RWPE1 (cell line): ENCODE data around the gene ITIH3.

ENCODE experiments used
- CTCF ChIA-PET: fragments of 350-600 bp; sonication (Branson Sonifier 250); formaldehyde crosslinking; extraction: SDS; loops from one replicate; lab custom pipeline; 2021; lab: Yijun Ruan, JAX
- POLR2A ChIA-PET: fragments of 400-600 bp; formaldehyde crosslinking; extraction: SDS; loops from one replicate; lab custom pipeline; 2020; ENCODE audit warnings: antibody characterized with exemption; ENCODE audit not compliant: low non-redundant PET; lab: Yijun Ruan, JAX
- DNase-seq: peaks from one replicate; pipeline ENCODE4 v3.0.0; 2012; ENCODE audit warnings: low spot score
- H3K27ac ChIP-seq: fragments of 450-650 bp; 2 replicates; pipeline ENCODE4 v1.5.1; 2017
- CTCF ChIP-seq: fragments of 450-650 bp; conservative IDR thresholded peaks from 2 replicates; pipeline ENCODE4 v1.5.1; 2017; ENCODE audit warnings: low read depth, mild to moderate bottlenecking

The ITIH3 gene

GRCh38 chr3:52810923-52811322 lies 16.3 kb downstream of the ITIH3 start:
- no peak overlapping the region for H3K27ac ChIP-seq
- TF ChIP-seq CTCF: no peak
- POLR2A ChIA-PET: no interaction called here
- CTCF ChIA-PET: no interaction called here
- DNase-seq: no peak

GRCh38 chr3:52811452-52812011 lies 16.9 kb downstream of the ITIH3 start:
- no peak for DNase-seq
- CTCF ChIA-PET: no interaction called here
- H3K27ac ChIP-seq: no peak overlapping the region
- POLR2A ChIA-PET: no interaction called here
- TF ChIP-seq CTCF: no peak

GRCh38 chr3:52813810-52814209 lies 19.2 kb downstream of the ITIH3 start:
- no peak overlapping the region for H3K27ac ChIP-seq
- CTCF ChIA-PET: no interaction called here

GRCh38 chr3:52816199-52816598 lies 21.6 kb downstream of the ITIH3 start:
- DNase-seq: no peak
- CTCF ChIA-PET: no interaction called here
- TF ChIP-seq CTCF: no peak
- POLR2A ChIA-PET: no interaction called here
- no peak overlapping the region for H3K27ac ChIP-seq

More at GRCh38 chr3:52813810-52814209, 19.2 kb downstream of the ITIH3 start:
- POLR2A ChIA-PET: no interaction called here
- DNase-seq: no peak
- TF ChIP-seq CTCF: no peak

- TF ChIP-seq CTCF: no peak
- ChIA-PET POLR2A (no interaction called here), CTCF (no interaction called here)
- H3K27ac ChIP-seq: no peak overlapping the region
- no peak for DNase-seq
Measured at GRCh38 chr3:52816654-52817053, 22.1 kb downstream of the ITIH3 start.

- no peak overlapping the region for H3K27ac ChIP-seq
- TF ChIP-seq CTCF: no peak
- CTCF ChIA-PET: no interaction called here
- no peak for DNase-seq
- POLR2A ChIA-PET: no interaction called here
Measured at GRCh38 chr3:52817221-52817620, 22.6 kb downstream of the ITIH3 start.
